ENCODE results near the gene SHD. TPM values are rescaled to one million over a fixed set of nuclear protein-coding genes. Genes with fewer than 3 reads are reported as not detected.

SHD gene
- total RNA-seq, 1 experiment from 2014 or later, result 3.5 TPM

DNA sequence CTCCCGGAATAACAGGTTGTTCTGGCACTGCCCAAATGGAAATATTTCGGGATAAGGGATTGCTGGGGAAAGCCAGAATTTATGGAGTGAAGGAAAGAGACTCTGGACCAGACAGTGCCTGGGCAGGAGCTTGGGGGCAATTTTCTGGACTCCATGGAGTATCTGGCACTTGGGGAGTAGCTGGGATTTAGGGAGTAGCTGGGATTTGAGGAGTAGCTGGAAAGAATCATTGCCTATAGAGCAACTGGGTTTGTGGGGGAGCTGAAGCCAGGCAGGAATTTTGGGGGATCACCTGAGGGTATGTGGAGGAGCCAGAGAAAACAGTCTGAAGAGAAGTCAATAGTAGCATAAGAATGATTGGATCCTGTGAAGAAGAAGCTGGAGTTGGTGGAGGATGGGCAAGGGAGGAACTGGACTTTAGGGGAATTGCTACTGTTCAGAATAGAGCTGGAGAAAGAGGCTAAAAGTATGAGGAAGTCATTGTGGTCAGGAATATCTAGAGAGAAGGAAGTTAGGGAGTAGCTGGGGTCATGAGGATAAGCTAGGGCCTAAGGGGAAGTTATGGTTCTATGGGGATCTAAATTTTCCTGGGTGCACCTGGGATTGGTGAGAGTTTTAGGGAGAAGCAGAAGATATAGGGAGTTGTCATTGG, 40.1 kb downstream of the SHD start:
- Mint-ChIP-seq H3K4me3 (ENCODE audit: unreplicated experiment) (no peak overlapping the region), H3K27ac (ENCODE audit: unreplicated experiment) (no peak overlapping the region), H3K27me3 (ENCODE audit: insufficient read depth, unreplicated experiment) (no peaks in the 10 kb centered on the region), H3K36me3 (ENCODE audit: insufficient read depth, unreplicated experiment) (peaks cover 30% of the 10 kb centered on the region), H3K9me3 (ENCODE audit: unreplicated experiment) (peaks cover 32% of the 10 kb centered on the region), H3K4me1 (ENCODE audit: low read depth, unreplicated experiment) (no peaks in the 10 kb centered on the region)
- H3K4me1 ChIP-seq, result no peaks in the 10 kb centered on the region
- no peak for DNase-seq
- ChIA-PET POLR2A (interaction anchor here (0.5 to 1.6 kb wide), 2 partner anchors 23 to 44 kb away, joined by 3 to 6 read pairs; no protein-coding TSS in a partner anchor), CTCF (no interaction called here)
- H3K27me3 ChIP-seq (replicated peaks; ENCODE audit: control insufficient read depth, insufficient read depth, low read length), result no peaks in the 10 kb centered on the region
- H3K9me3 ChIP-seq, result 0 out of 2 replicates have a peak, but pooled peaks cover 6% of the 10 kb centered on the region
- no peaks in the 10 kb centered on the region for H3K36me3 ChIP-seq (ENCODE audit: control insufficient read depth, insufficient read depth, low read length)
- H3K4me3 ChIP-seq (ENCODE audit: low read depth, low read length), result no peak overlapping the region
- intact Hi-C loops (cut with micrococcal nuclease; ENCODE audit: unreplicated experiment), result no loop called here
- no TSS peak for BruUV-seq (replicated peaks)
- TF ChIP-seq, protein P1, sequence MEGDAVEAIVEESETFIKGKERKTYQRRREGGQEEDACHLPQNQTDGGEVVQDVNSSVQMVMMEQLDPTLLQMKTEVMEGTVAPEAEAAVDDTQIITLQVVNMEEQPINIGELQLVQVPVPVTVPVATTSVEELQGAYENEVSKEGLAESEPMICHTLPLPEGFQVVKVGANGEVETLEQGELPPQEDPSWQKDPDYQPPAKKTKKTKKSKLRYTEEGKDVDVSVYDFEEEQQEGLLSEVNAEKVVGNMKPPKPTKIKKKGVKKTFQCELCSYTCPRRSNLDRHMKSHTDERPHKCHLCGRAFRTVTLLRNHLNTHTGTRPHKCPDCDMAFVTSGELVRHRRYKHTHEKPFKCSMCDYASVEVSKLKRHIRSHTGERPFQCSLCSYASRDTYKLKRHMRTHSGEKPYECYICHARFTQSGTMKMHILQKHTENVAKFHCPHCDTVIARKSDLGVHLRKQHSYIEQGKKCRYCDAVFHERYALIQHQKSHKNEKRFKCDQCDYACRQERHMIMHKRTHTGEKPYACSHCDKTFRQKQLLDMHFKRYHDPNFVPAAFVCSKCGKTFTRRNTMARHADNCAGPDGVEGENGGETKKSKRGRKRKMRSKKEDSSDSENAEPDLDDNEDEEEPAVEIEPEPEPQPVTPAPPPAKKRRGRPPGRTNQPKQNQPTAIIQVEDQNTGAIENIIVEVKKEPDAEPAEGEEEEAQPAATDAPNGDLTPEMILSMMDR (IDR thresholded peaks at IDR 0.05; ENCODE audit: insufficient read depth in 1 of 2, low read depth in 1 of 2, low read length in 1 of 2, severe bottlenecking in 1 of 2, unreplicated experiment in 1 of 2), result no peak

DNA sequence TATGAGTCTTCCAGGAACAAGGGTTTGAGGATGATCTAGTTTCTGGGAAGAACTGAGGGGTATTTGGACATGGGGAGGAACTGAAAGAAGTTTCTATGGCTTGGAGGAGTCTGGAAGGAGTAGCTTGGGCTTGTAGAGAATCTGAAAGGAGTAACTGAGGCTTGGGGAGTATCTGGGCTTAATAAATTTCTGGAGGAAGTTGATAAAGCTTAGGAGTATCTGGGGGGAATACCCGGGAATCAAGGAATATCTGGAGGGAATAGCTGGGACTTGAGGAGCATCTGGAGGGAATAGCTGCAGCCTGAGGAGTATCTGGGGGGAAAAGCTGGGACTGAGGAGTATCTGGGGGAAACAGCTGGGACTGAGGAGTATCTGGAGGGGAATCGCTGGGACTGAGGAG, 41.4 kb downstream of the SHD start:
- H3K36me3 Mint-ChIP-seq (ENCODE audit: insufficient read depth, unreplicated experiment), result peaks cover 41% of the 10 kb centered on the region
- no peak overlapping the region for H3K27ac Mint-ChIP-seq (ENCODE audit: unreplicated experiment)
- no peaks in the 10 kb centered on the region for H3K36me3 ChIP-seq (ENCODE audit: control insufficient read depth, insufficient read depth, low read length)
- intact Hi-C loops (cut with micrococcal nuclease; ENCODE audit: unreplicated experiment), result no loop called here
- peaks cover 32% of the 10 kb centered on the region for H3K9me3 Mint-ChIP-seq (ENCODE audit: unreplicated experiment)
- POLR2A ChIA-PET, result interaction anchor here (1.6 kb wide), 1 partner anchor 22 kb away, joined by 6 read pairs; no protein-coding TSS in a partner anchor
- no peak overlapping the region for H3K4me3 Mint-ChIP-seq (ENCODE audit: unreplicated experiment)
- no peaks in the 10 kb centered on the region for H3K4me1 Mint-ChIP-seq (ENCODE audit: low read depth, unreplicated experiment)
- H3K4me1 ChIP-seq, result no peaks in the 10 kb centered on the region
- H3K27me3 ChIP-seq (replicated peaks; ENCODE audit: control insufficient read depth, insufficient read depth, low read length), result no peaks in the 10 kb centered on the region
- H3K4me3 ChIP-seq (ENCODE audit: low read depth, low read length), result no peak overlapping the region
- BruUV-seq (replicated peaks), result no TSS peak
- H3K9me3 ChIP-seq, result 0 out of 2 replicates have a peak, but pooled peaks cover 6% of the 10 kb centered on the region
- no peak for DNase-seq
- no peaks in the 10 kb centered on the region for H3K27me3 Mint-ChIP-seq (ENCODE audit: insufficient read depth, unreplicated experiment)
- TF ChIP-seq, protein P1 (IDR thresholded peaks at IDR 0.05; ENCODE audit: insufficient read depth in 1 of 2, low read depth in 1 of 2, low read length in 1 of 2, severe bottlenecking in 1 of 2, unreplicated experiment in 1 of 2), result no peak
- CTCF ChIA-PET, result no interaction called here

DNA sequence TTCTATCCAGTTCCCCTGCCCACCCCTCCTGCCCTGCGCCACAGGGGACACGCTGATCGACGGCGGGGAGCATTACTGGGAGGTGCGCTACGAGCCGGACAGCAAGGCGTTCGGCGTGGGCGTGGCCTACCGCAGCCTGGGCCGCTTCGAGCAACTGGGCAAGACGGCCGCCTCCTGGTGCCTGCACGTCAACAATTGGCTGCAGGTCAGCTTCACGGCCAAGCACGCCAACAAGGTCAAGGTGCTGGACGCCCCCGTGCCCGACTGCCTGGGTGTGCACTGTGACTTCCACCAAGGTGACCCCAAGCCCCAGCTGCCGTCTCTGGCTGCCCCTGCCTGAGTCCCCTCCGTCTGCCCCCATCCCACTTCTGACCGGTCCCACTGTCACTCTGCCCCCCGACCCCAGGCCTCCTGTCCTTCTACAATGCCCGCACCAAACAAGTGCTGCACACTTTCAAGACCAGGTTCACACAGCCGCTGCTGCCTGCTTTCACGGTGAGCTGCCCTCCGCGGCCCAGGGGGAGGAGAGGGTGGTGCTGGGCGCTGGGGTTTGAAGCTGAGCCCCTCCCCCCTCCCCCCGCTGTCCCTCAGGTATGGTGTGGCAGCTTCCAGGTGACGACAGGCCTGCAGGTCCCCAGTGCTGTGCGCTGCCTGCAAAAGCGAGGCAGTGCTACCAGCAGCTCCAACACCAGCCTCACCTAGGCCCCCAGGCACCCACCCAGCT, 44.0 kb downstream of the SHD start:
- no peak overlapping the region for H3K27ac Mint-ChIP-seq (ENCODE audit: unreplicated experiment)
- peaks cover 5% of the 10 kb centered on the region for H3K4me1 Mint-ChIP-seq (ENCODE audit: low read depth, unreplicated experiment)
- no peak overlapping the region for H3K4me3 Mint-ChIP-seq (ENCODE audit: unreplicated experiment)
- no peaks in the 10 kb centered on the region for H3K4me1 ChIP-seq
- 0 out of 2 replicates have a peak, but pooled peaks cover 6% of the 10 kb centered on the region for H3K9me3 ChIP-seq
- POLR2A ChIA-PET, result no interaction called here
- no peak overlapping the region for H3K4me3 ChIP-seq (ENCODE audit: low read depth, low read length)
- H3K36me3 ChIP-seq (ENCODE audit: control insufficient read depth, insufficient read depth, low read length), result no peaks in the 10 kb centered on the region
- H3K27me3 ChIP-seq (replicated peaks; ENCODE audit: control insufficient read depth, insufficient read depth, low read length), result no peaks in the 10 kb centered on the region
- DNase-seq, result no peak
- H3K36me3 Mint-ChIP-seq (ENCODE audit: insufficient read depth, unreplicated experiment), result peaks cover 56% of the 10 kb centered on the region
- TF ChIP-seq, protein P1 (IDR thresholded peaks at IDR 0.05; ENCODE audit: insufficient read depth in 1 of 2, low read depth in 1 of 2, low read length in 1 of 2, severe bottlenecking in 1 of 2, unreplicated experiment in 1 of 2), result no peak
- no peaks in the 10 kb centered on the region for H3K27me3 Mint-ChIP-seq (ENCODE audit: insufficient read depth, unreplicated experiment)
- BruUV-seq (replicated peaks), result no TSS peak
- intact Hi-C loops (cut with micrococcal nuclease; ENCODE audit: unreplicated experiment), result no loop called here
- CTCF ChIA-PET, result interaction anchor here (0.6 to 1.4 kb wide), 5 partner anchors 19 to 183 kb away, joined by 3 to 7 read pairs (median 3); no protein-coding TSS in a partner anchor
- peaks cover 26% of the 10 kb centered on the region for H3K9me3 Mint-ChIP-seq (ENCODE audit: unreplicated experiment)
